Neuronal stem cell (in vitro differentiated cells): ENCODE data around the gene LAD1.

ENCODE experiments used
- DNase-seq: peaks from one replicate; pipeline ENCODE4 v3.0.0-alpha.2; 2013; ENCODE audit warnings: low spot score
- H2AFZ ChIP-seq: one replicate; pipeline ENCODE4 v1.6.1; 2013; ENCODE audit warnings: mild to moderate bottlenecking, low read length, inconsistent platforms
- H2AK5ac ChIP-seq: 2 replicates; pipeline ENCODE4 v1.6.1; 2013; ENCODE audit warnings: low read depth, mild to moderate bottlenecking, inconsistent platforms, low read length, moderate library complexity, mixed read lengths
- H2BK120ac ChIP-seq: 2 replicates; pipeline ENCODE4 v1.6.1; 2013; ENCODE audit warnings: low read depth, mild to moderate bottlenecking, inconsistent platforms, low read length, moderate library complexity, mixed read lengths
- H2BK12ac ChIP-seq: one replicate; pipeline ENCODE4 v1.6.1; 2013; ENCODE audit warnings: low read length, inconsistent platforms
- H2BK15ac ChIP-seq: 2 replicates; pipeline ENCODE4 v1.6.1; 2013; ENCODE audit warnings: mild to moderate bottlenecking, low read length, inconsistent platforms, mixed read lengths
- H2BK5ac ChIP-seq: one replicate; pipeline ENCODE4 v1.6.1; 2013; ENCODE audit warnings: inconsistent platforms, mild to moderate bottlenecking, low read length, moderate library complexity
- H3K14ac ChIP-seq: one replicate; pipeline ENCODE4 v1.6.1; 2013; ENCODE audit warnings: low read length, inconsistent platforms
- H3K18ac ChIP-seq: 2 replicates; pipeline ENCODE4 v1.6.1; 2013; ENCODE audit warnings: low read length, inconsistent platforms
- H3K23ac ChIP-seq: 2 replicates; pipeline ENCODE4 v1.6.1; 2013; ENCODE audit warnings: low read depth, mild to moderate bottlenecking, mixed read lengths, low read length, inconsistent platforms; ENCODE audit not compliant: poor library complexity
- H3K27ac ChIP-seq: replicated peaks from 3 replicates; pipeline ENCODE4 v1.5.1; 2013; ENCODE audit warnings: low read length, inconsistent platforms
- H3K27me3 ChIP-seq, 3 experiments: 2 replicates each; pipeline ENCODE4 v1.6.1; 2013; ENCODE audit warnings: low read length in 3 of 3, mild to moderate bottlenecking in 2 of 3, inconsistent platforms in 1 of 3, low read depth in 1 of 3, mixed read lengths in 1 of 3, moderate library complexity in 1 of 3; ENCODE audit not compliant: control insufficient read depth in 3 of 3, insufficient read depth in 3 of 3
- H3K36me3 ChIP-seq, 2 donors: replicated peaks in 1 of 2; 2 replicates each; pipeline ENCODE4 v1.6.1; 2013; ENCODE audit warnings: low read length in 2 of 2; ENCODE audit not compliant: control insufficient read depth in 2 of 2, insufficient read depth in 2 of 2
- H3K4ac ChIP-seq: 2 replicates; pipeline ENCODE4 v1.6.1; 2013; ENCODE audit warnings: inconsistent platforms, mild to moderate bottlenecking, low read length, moderate library complexity
- H3K4me1 ChIP-seq, 2 donors: 1 replicate in 1 of 2; 2 replicates in 1 of 2; pipeline ENCODE4 v1.6.1; 2013; ENCODE audit warnings: low read length in 2 of 2, low read depth in 1 of 2; ENCODE audit not compliant: control insufficient read depth in 2 of 2, insufficient read depth in 1 of 2
- H3K4me2 ChIP-seq: one replicate; pipeline ENCODE4 v1.6.1; 2013; ENCODE audit warnings: mild to moderate bottlenecking, low read length, inconsistent platforms; ENCODE audit not compliant: insufficient read depth, poor library complexity, severe bottlenecking
- H3K4me3 ChIP-seq, 2 donors: 2 replicates each; pipeline ENCODE4 v1.5.1; 2013; ENCODE audit warnings: low read length in 2 of 2, mild to moderate bottlenecking in 2 of 2, inconsistent platforms in 1 of 2, moderate library complexity in 1 of 2
- H3K79me1 ChIP-seq: one replicate; pipeline ENCODE4 v1.6.1; 2013; ENCODE audit warnings: low read depth, mild to moderate bottlenecking, inconsistent platforms, low read length, moderate library complexity
- H3K9ac ChIP-seq: one replicate; pipeline ENCODE4 v1.6.1; 2013; ENCODE audit warnings: mild to moderate bottlenecking, low read depth, low read length, inconsistent platforms; ENCODE audit not compliant: poor library complexity
- H3K9me3 ChIP-seq, 2 donors: replicated peaks in 1 of 2; 2 replicates each; pipeline versions ENCODE3 to v1.6.1; 2013; ENCODE audit warnings: low read length in 2 of 2, mild to moderate bottlenecking in 2 of 2, inconsistent platforms in 1 of 2, low read depth in 1 of 2, mixed read lengths in 1 of 2, moderate library complexity in 1 of 2; ENCODE audit not compliant: control insufficient read depth in 2 of 2, insufficient read depth in 1 of 2
- H4K8ac ChIP-seq: one replicate; pipeline ENCODE4 v1.6.1; 2013; ENCODE audit warnings: low read depth, mild to moderate bottlenecking, inconsistent platforms, low read length, moderate library complexity
- H4K91ac ChIP-seq: one replicate; pipeline ENCODE4 v1.6.1; 2013; ENCODE audit warnings: low read length, low read depth, mild to moderate bottlenecking, inconsistent platforms; ENCODE audit not compliant: poor library complexity
- WGBS, 2 donors: extraction: QIAGEN DNeasy Blood & Tissue Kit; methylation state at CpG; one replicate each; pipeline ENCODE4 v1.1.7; 2013; ENCODE audit warnings: missing lambda C conversion rate in 2 of 2, mixed read lengths in 1 of 2; ENCODE audit not compliant: insufficient read length in 2 of 2, insufficient replicate concordance in 1 of 2; ENCODE audit errors: extremely low coverage in 2 of 2; 5-methylcytosine and 5-hydroxymethylcytosine counted together

Gene LAD1

GRCh38 chr1:201381130-201381529 is 18.0 kb downstream of the LAD1 start:
- Histone ChIP-seq H2BK5ac (peak overlapping the region; percentile 7), H3K4me1 (peaks cover 0 to 29% of the 10 kb centered on the region in 2 donors)
- whole genome bisulfite sequencing, 2 donors: no CpG with 5 or more reads among the region's 7 CpGs

GRCh38 chr1:201379733-201380242 is 19.3 kb downstream of the LAD1 start:
- H3K4me3 ChIP-seq: no peak overlapping the region
- no peak overlapping the region for H3K27ac ChIP-seq
- peaks cover 0 to 9% (median 0%) of the 10 kb centered on the region in 3 experiments for H3K27me3 ChIP-seq
- no peaks in the 10 kb centered on the region for H3K9me3 ChIP-seq
- no peaks in the 10 kb centered on the region for H3K36me3 ChIP-seq
- no peak overlapping the region for H2AFZ ChIP-seq
- H4K91ac ChIP-seq: no peak overlapping the region
- WGBS, 2 donors: no CpG with 5 or more reads among the region's 9 CpGs
- no peak overlapping the region for H4K8ac ChIP-seq
- H3K9ac ChIP-seq: no peak overlapping the region
- H2BK15ac ChIP-seq: peak overlapping the region; percentile 68
- no peak overlapping the region for H3K23ac ChIP-seq
- H3K4me2 ChIP-seq: no peak overlapping the region
- peaks cover 0 to 42% of the 10 kb centered on the region in 2 donors for H3K4me1 ChIP-seq
- no peak for DNase-seq
- peak overlapping the region; percentile 67 for H2BK12ac ChIP-seq
- H3K18ac ChIP-seq: peak overlapping the region; percentile 66
- H3K79me1 ChIP-seq: no peaks in the 10 kb centered on the region
- peak overlapping the region; percentile 83 for H2AK5ac ChIP-seq
- peak overlapping the region; percentile 57 for H3K4ac ChIP-seq
- H2BK120ac ChIP-seq: no peak overlapping the region
- H3K14ac ChIP-seq: peak overlapping the region; percentile 39
- H2BK5ac ChIP-seq: no peak overlapping the region

More at GRCh38 chr1:201381130-201381529, 18.0 kb downstream of the LAD1 start:
- no peaks in the 10 kb centered on the region for H3K36me3 ChIP-seq
- no peaks in the 10 kb centered on the region for H3K79me1 ChIP-seq
- no peak overlapping the region for H4K8ac ChIP-seq
- peak overlapping the region; percentile 69 for H3K18ac ChIP-seq
- H4K91ac ChIP-seq: no peak overlapping the region
- peak overlapping the region; percentile 47 for H2BK120ac ChIP-seq
- DNase-seq: no peak
- peak overlapping the region; percentile 33 for H2BK12ac ChIP-seq
- H3K23ac ChIP-seq: no peak overlapping the region
- no peak overlapping the region for H3K4me2 ChIP-seq
- H2AK5ac ChIP-seq: peak overlapping the region; percentile 85
- H3K27me3 ChIP-seq: peaks cover 0 to 18% (median 0%) of the 10 kb centered on the region in 3 experiments
- no peaks in the 10 kb centered on the region for H3K9me3 ChIP-seq
- H3K4me3 ChIP-seq: no peak overlapping the region
- H3K9ac ChIP-seq: no peak overlapping the region
- H3K14ac ChIP-seq: no peak overlapping the region
- peak overlapping the region; percentile 93 for H2BK15ac ChIP-seq
- H3K27ac ChIP-seq: no peak overlapping the region
- H3K4ac ChIP-seq: peak overlapping the region; percentile 2
- no peak overlapping the region for H2AFZ ChIP-seq

DNA sequence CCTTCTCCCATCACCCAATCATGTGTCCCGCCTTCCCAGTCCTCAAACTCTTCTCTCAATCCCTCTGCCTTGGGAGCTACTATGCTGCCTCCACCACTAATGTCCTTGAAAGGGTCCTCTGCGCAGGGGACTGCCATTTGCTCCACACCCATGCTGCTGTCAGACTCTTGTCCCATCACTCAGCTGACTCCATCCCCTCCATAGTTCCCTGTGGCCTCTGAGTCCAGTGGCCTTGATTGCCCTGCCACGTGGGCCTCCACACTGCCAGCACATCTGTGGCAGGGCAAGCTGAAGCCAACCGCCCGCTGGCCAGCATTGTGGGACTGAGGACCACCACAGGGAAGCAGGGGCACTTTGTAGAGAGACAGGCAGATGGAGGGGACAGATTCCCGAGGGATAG is 20.3 kb downstream of the LAD1 start:
- peak overlapping the region; percentile 3 for H3K14ac ChIP-seq
- no CpG with 5 or more reads among the region's 6 CpGs for WGBS, 2 donors
- H3K4me2 ChIP-seq: no peak overlapping the region
- H2BK120ac ChIP-seq: peak overlapping the region; percentile 72
- no peaks in the 10 kb centered on the region for H3K79me1 ChIP-seq
- peaks cover 0 to 9% (median 0%) of the 10 kb centered on the region in 3 experiments for H3K27me3 ChIP-seq
- H3K18ac ChIP-seq: peak overlapping the region; percentile 86
- no peak overlapping the region for H3K27ac ChIP-seq
- H2AFZ ChIP-seq: no peak overlapping the region
- H2AK5ac ChIP-seq: peak overlapping the region; percentile 72
- no peak overlapping the region for H3K23ac ChIP-seq
- H4K91ac ChIP-seq: peak overlapping the region; percentile 87
- H3K9ac ChIP-seq: no peak overlapping the region
- peak overlapping the region; percentile 50 for H2BK15ac ChIP-seq
- H4K8ac ChIP-seq: no peak overlapping the region
- peak overlapping the region; percentile 85 for H2BK5ac ChIP-seq
- H3K36me3 ChIP-seq: no peaks in the 10 kb centered on the region
- H3K9me3 ChIP-seq: no peaks in the 10 kb centered on the region
- peaks cover 0 to 50% of the 10 kb centered on the region in 2 donors for H3K4me1 ChIP-seq
- no peak overlapping the region for H3K4ac ChIP-seq
- no peak overlapping the region for H3K4me3 ChIP-seq
- no peak for DNase-seq
- H2BK12ac ChIP-seq: peak overlapping the region; percentile 85

DNA sequence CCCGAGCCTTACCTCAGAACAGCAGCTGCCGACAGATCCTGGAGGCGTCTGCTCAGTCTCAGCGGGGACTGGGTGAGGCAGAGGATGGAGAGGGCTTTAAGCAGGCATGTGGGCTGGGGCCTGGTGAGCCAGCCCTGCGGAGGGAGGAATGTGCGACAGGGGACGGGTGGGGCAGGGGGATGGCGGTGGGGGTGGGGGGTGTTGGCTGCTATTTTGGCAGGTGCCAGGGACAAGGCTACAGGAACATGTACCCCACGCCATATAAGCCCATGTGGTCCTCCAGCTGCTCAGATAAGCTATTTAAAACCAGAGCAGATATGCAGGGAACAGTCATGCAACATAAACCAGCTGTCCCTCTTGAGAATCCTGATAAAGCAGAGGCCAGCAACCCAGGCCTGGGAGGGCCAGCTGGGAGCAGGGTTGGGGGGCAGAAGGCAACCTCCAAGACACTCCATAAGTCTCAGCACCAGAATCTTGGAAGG is 21.5 kb downstream of the LAD1 start, which contains the start of gene TNNT2:
Gene TNNT2 (minus strand): TSS at position 70 of the 482 bp plus-strand sequence. CDS start 4,426 bp downstream, outside the sequence.
- Histone ChIP-seq H3K23ac (no peak within 1 kb of the TSS), H2BK12ac (peak within 1 kb of the TSS; percentile 35), H3K27me3 (peaks cover 0 to 9% (median 0%) of the 10 kb centered on the region in 3 experiments), H4K91ac (peak within 1 kb of the TSS; percentile 69), H2BK5ac (peak within 1 kb of the TSS; percentile 85), H2BK15ac (peak within 1 kb of the TSS; percentile 32), H2AFZ (no peak within 1 kb of the TSS), H3K18ac (peak within 1 kb of the TSS; percentile 95), H4K8ac (no peak within 1 kb of the TSS), H3K4me2 (peak within 1 kb of the TSS; percentile 52), H3K36me3 (no peaks in the 10 kb centered on the region), H3K14ac (peak within 1 kb of the TSS; percentile 43), H3K4ac (peak within 1 kb of the TSS; percentile 27), H3K4me3 (no peak within 1 kb of the TSS), H3K9me3 (no peaks in the 10 kb centered on the region), H3K27ac (peak within 1 kb of the TSS; percentile 99), H3K79me1 (no peaks in the 10 kb centered on the region), H3K4me1 (peaks cover 0 to 54% of the 10 kb centered on the region in 2 donors), H2AK5ac (peak within 1 kb of the TSS; percentile 98), H3K9ac (no peak within 1 kb of the TSS), H2BK120ac (peak within 1 kb of the TSS; percentile 88)
- DNase-seq: no peak
- WGBS, 2 donors: no CpG with 5 or more reads among the region's 9 CpGs
